NCI-H748 treated with DMSO at 0.1 percent for 48 hours (cell line): Measurements from ENCODE around the gene GNB4.
A peak's percentile ranks its signal among the peaks of the same experiment; 100 is the strongest.

Source experiments
- DNase-seq: peaks from one replicate; lab custom pipeline; 2025; lab: John Stamatoyannopoulos, UW

Gene GNB4

GRCh38 chr3:179355996-179356395 lies 95.3 kb downstream of the GNB4 start:
- DNase-seq, result no peak

- no peak for DNase-seq
Measured at GRCh38 chr3:179348325-179349013, 102.8 kb downstream of the GNB4 start.

- DNase-seq, result peak; percentile 50
Measured at GRCh38 chr3:179347345-179348194, 103.7 kb downstream of the GNB4 start, which contains the start of gene MFN1. MFN1 (plus strand) TSS chr3:179347709; CDS start chr3:179348852, 1,143 bp downstream.
